ENCODE data around the gene F13A1.

The F13A1 gene

DNA sequence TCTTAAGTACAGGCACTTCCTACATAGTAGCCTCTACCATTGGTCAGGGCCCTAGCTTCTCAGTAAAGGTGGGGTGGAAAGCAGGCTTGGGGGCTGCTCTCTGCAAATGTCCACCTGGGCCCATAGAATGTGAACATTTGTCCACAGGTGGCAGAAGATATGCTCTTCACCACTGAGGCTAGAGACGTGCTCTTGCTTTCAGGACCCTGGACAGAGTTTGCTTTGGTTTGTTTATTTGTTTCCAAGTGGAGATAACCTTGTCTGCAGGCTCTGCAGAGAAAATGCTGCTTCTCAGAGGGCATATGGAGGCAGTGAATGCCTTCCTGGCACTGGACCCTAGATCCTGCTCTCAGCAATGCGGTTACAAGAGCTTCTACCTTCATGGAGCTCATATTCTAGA is 129.0 kb downstream of the F13A1 start:
- no peak for DNase-seq

DNA sequence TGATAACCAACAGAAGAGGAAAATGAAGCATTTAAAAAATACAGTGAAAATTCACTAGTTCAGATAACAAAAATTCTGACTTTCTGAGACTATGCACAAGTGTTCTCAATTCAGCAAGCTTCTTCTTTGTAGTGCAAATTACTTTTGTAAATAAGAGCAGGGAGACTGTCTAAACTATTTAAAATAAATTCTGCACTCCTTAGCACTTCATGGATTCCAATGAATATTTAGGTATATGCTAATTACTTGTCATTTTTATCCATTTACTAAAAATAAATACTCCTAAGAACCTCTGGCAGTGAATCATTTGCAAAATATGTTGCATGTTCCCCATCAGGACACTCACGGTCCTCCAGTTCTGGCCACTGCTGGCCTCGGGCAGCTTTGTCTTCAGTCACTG is 139.8 kb downstream of the F13A1 start:
- DNase-seq = no peak

DNA sequence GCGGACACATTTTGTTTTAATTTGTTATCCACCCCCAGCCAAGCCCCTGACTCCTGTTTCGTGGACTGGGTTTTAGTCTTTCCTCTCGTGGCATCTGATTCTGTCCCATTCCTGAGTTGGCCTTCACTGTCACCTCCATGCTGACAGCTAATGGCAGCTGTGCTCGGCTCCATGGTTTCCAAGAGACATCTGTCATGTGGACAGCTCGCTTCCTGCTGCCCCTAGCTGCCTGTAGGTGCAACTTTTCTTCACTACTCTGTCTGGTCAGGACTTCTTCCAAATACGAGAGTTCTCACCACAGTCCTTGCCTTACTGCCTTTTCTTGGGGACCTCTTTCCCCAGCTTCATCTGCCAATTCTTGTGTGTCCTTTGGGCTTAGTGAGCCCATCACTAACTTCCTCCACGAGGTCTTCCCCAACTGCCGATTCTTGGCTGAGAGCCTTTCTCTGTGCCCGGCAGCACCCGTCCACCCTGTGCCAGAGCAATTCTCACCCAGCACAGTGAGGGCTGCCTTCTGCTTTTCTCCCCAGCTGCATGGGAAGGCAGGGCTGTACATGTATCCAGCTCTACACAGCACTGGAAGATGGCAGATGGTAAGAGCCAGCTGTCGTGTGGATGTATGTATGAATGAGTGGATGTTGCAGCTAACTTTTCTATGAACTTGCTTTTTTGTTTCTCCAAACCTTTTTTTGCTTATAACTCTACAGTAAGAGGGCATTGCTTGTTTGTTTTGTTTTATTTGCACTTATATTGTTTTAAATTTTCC is 140.4 kb downstream of the F13A1 start:
- no peak for DNase-seq

DNA sequence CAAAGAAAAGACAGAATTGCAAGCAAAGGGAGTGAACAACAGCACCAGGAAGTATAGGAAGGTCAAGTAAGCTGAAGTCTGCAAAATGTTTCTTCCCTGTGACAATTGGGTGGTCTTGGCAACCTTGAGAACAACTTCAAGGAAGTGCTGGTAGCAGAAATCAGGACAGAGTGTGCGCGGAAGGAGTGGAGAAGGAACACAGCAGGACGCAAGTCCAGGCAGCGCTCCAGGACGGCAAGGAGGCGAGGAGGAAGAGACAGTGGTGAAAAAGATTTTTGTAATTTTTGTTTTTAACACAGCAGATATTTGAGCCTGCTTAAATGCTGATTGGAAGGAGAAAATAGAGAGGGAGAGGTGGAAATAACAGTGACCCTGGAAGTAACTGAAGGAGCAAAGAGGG is 141.7 kb downstream of the F13A1 start:
- DNase-seq = no peak

DNA sequence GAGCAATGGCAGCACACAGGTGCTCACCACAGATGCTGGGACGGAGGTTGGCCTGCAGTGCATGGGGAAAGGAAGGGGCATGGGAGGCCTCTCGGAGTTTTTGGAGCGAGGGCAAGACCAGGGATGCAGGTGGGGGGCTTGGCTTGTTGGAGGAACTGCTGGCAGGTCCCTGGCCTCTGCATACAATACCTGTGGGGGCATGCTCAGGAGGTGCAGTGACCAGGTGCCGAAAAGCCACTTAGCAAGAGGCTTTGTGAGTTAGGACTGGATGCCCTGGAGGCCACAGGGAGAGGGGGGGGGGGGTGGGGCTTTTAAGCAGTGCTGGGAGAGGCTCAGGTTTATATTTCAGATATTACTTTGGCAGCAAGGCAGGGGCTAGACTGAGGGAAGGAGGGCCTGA is 142.7 kb downstream of the F13A1 start:
- DNase-seq = no peak

DNA sequence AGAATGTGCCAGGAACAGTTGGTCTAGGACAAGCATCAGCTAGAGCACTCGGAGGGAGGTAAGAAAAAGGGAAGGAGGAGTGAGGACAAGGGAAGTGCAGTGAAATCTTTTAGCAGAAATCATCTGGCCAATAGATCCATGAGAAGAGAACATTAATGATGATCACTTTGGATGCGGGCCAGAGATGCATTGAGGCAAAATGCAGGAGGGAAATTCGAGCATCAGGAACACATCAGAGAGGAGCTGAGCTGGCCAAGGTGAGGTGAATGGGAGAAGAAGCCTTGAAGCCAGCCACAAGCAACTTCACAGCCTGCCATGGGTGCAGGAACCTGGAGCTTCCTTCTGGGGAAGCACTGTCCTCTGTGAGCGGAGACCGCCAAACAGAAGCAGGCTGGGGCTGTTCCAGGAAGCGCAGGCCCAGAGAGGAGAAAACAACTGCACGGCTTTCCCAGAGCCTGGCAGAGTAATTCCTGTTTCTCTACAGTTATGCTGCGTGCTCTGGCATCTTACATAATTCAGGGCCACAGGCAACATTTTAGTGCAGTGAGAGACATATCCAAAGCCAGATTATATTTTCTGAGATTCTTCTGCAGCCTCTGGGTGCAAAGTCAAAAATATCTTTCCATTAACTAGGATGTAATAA is 143.8 kb downstream of the F13A1 start:
- DNase-seq = no peak

DNA sequence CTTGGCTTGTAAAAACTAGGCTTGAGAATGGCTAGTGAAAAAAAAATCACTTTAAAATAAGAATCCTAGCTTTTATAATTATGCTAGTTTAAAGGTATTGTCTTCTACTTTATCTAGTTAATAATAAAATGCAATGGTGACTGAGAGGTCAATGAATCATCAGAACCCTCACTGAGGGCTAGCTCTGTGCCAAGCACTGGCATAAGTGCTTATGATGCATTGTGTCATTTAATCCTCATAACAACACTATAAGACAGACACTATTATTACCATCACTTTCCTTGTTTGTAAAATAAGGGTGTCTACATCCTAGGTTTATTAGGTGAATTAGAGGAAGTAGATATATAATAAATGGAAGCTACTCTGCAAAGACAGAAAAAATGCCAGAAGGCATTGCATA is 144.3 kb downstream of the F13A1 start:
- no peak for DNase-seq

DNA sequence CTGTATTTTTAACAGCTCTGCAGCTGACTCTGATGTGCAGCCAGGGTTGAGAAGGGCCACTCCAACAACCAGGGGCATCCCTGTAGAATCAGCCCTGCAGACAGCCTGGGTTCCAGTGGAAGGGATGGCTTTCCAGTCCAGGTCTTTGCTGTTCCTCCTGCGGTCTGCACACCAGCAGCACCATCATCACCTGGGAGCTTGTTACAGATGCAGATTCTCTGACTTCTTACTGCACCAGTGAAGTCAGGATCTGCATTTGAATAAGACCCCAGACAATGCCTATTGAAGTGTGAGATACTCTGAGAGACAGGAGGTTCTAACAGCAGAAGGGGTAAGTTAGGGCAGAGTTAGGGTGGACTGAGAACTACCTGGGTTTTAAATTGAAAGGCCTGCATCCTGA is 151.3 kb downstream of the F13A1 start:
- no peak for DNase-seq

DNA sequence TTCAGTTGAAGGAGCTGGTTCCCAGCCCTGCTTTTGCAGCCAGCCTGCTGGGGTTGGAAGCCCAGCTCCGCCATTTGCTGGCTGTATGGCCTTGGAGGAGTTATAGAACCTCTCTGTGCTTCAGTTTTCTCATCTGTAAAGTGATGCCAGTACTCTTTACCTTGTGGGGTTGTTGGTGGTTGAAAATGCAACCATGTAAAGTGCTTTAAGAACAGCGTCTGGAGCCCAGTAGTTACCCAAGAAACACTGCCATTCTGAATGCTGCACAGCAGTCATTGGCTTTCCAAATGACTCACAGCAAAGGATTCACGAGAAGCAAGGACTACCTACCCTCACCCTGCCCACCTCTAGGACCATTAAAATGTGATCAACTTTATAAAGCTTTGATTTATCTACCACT is 154.4 kb downstream of the F13A1 start:
- no peak for DNase-seq

DNA sequence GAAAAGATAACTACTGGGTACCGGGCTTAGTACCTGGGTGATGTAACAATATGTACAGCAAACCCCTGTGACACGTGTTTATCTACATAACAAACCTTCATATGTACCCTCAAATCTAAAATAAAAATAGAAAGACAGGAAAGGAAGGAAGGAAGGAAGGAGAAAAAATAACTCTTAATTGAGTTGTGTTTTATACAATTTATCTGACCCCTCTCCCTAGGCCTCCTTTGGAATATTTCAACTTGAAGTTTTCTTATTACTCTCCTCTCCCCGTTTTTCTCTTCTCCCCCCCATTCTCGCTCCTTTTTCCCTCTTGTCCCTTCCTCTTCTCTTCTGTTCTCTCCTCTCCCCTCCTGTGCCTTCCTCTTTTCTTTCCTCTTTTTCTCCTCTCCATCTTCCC is 156.1 kb downstream of the F13A1 start:
- no peak for DNase-seq

DNA sequence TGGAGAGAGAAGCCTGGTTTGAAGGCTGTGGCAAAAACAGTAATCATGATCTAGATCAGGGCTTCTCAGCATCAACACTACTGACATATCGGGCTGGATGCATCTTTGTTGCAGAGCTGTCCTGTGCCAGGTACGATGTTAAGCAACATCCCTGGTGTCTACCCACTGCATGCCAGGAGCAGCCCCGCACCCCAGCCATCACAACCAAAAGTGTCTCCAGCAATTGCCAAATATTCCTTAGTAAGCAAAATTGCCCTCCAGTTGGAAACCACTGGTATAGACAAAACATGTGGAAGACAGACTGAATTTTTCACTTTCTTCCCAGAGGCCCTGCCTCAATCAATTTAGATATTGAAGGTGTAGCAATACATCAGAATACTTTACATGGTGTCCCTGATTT is 166.1 kb downstream of the F13A1 start:
- DNase-seq = no peak

DNA sequence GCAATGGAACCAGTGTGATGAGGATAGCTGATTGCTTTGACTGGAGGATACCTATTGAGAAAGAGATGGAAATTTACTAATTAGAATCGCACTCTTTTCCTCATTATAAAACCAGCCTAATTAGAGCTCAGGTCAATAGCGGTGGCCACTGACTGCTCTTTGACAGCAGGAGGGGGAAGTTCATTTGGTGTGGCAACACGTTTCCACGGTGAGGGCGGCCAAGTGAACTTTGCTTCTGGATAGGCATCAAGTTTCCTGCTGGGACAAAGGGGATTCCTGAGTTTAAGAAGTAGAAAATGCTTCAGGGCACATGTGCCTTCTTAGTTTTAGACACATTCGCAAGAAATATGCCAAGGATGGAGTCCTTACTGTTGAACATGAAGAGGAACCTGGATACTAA is 168.4 kb downstream of the F13A1 start:
- no peak for DNase-seq

DNA sequence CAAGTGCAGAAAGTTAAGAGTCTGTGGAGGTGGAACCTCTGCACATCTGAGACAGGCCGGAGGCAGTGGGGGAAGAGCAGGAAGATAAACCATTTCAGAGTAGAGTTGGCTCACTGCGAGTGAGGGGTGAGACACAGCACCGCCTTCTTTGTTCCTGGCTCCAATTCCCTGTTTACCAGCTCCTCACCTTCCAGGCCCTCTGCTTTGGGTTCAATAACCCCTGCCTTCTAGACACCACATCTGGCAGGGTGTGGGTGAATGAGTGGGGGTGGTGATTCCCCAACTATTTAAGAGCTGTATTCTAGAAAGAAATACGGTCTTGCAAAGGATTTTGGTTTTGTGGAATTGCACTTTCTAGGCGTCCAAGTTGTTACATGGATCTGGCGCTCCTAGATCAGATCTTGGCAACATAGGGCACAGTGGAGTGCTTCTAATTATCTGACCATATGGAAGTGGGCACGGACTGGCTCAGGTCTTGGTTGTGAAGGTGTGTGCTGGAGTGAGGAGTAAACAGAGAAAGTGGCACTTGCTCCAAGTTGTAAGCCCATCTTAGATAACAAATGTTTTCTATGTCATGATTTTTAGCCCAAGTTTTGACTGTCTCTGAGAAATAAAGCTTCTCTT is 172.2 kb downstream of the F13A1 start:
- no peak for DNase-seq

DNA sequence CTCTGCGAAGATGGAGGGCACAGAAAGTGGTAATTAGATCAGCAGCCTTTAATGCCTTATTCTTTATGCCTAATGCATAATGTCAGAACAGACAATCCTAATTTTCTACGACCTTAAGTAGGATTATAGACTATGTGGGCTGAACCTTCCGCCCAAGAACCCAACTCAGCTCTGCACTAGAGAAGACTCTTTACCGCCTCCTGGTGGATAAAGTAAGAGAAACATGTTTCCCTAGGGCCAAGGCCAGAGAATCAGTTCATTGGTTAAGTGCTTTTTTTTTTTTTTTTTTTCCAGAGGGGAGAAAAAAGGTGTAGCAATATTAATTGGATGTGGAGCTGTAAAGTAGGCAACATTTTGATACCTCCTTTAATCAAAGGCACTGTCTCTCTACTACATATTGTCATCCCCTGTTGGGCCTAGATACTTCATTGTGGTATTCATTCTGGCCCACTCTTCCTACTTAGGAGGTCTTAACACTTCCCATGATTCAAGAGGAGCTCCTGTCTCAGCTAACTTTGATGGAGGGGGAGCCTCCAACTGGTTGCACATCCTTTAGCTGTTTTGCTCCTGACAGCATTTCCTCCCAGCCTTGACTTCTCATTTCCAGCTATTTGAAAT is 188.9 kb downstream of the F13A1 start:
- DNase-seq = no peak

DNA sequence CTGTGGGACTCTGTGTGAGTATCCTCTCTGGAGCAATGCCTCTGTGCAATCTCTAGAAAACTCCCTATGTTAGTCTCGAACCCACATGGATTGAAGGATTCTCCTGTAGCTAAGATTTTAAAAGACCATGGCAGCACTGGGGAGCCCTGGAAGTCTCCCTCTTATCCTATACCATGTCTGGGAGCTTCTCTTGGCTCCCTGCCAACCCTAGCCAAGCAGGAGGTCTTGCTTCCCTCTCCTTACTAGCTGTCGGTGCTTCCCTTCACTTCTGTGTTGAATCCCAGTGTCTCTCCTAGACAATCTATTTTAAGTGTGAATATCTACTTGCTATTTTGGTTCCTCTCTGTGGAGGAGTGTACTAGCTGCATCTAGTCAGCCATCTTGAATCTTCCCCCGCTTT is 195.0 kb downstream of the F13A1 start:
- DNase-seq = no peak

DNA sequence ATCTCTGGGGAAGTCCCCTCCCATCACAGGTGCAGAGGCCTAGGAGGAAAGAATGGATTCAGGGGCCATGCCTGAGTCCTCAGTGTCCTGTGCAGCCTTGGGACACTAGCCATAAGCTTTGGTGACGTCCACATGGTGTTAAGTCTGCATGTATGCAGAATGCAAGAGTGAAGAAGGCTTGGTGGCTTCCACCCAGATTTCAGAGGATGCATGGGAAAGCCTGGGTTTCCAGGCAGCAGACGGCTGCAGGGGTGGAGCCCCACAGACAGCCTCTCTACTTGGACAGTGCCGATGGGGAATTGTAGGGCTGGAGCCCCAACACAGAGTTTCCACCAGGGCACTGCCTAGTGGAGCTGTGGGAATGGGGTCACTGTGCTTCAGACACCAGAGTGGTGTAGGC is 196.7 kb downstream of the F13A1 start:
- DNase-seq = no peak

DNA sequence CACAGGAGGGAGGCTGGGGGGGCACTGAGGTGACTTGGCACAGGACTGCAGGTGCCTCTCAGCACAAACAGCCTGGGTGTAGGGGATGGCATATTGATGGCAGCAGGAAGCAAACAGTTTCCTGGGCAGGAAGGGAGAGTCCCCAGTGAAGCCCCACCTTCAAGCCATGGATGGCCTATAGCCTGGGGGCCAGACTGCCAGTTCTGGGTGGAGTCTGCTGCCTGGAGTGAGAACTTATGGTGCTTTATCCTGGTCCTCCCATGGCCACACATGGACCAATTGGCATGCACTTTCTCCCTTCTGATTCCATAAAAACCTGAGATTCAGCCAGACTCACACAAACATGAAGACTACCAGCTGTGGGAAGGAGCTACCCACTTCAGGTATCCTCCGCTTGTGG is 198.5 kb downstream of the F13A1 start:
- no peak for DNase-seq

DNA sequence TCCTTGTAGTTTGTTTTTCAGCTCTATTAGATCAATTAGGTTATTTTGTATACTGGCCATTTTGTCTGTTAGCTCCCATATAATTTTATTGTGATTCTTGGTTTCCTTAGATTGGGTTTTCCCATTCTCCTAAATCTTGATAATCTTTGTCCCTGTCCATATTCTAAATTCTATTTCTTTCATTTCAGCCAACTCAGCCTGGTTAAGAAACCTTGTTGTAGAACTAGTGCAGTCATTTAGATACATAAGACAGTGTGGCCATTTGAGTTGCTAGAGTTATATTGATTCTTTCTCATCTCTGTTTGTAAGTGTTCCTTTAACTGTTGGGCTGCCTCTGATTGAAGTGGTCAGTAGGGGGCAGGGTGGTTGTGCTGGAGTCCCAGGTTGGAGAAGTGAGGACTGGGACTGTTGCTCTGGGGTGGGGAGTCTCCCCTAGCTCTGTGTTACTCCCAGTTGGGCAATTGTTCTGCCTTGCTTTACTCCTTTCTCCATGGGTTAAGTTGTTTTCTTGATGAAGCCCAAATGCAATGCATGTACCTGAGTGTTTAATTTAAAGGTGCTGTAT is 214.9 kb downstream of the F13A1 start:
- no peak for DNase-seq
